ENCODE measurements around the gene NADK2. TPM values are rescaled to one million over a fixed set of nuclear protein-coding genes. Genes with fewer than 3 reads are reported as not detected.

Gene NADK2
- total and polyA plus RNA-seq, 9 of the 15 experiments (the other 6 are each of a cell fraction or from before 2014, with no cell fraction given): 10.6 to 41.0 (median 24.0) TPM

- Histone ChIP-seq H3K4me1 (replicated peaks in 1 of 2; ENCODE audit: control insufficient read depth in 2 of 2, insufficient read depth in 2 of 2, low read length in 2 of 2) (peaks cover 6 to 16% of the 10 kb centered on the region in 2 experiments), H3K27me3 (ENCODE audit: control insufficient read depth in 2 of 2, insufficient read depth in 2 of 2, low read length in 2 of 2) (no peaks in the 10 kb centered on the region), H3K9ac (ENCODE audit: insufficient read depth in 1 of 2, low read depth in 2 of 2, low read length in 2 of 2) (peak overlapping the region; percentile 88 to 96), H2AFZ (ENCODE audit: low read depth, low read length) (peak overlapping the region; percentile 93), H3K36me3 (ENCODE audit: control insufficient read depth, insufficient read depth, low read length) (peaks cover 50% of the 10 kb centered on the region), H3K4me3 (peak overlapping the region; percentile 66), H3K27ac (ENCODE audit: extremely low read depth, low read depth, low read length) (peak overlapping the region; percentile 61), H3K9me1 (ENCODE audit: control insufficient read depth, insufficient read depth, low read length) (no peaks in the 10 kb centered on the region), H3K9me3 (replicated peaks; ENCODE audit: control insufficient read depth, insufficient read depth, low read depth, low read length) (no peaks in the 10 kb centered on the region), H4K20me1 (replicated peaks; ENCODE audit: control insufficient read depth, insufficient read depth, low read length) (no peaks in the 10 kb centered on the region), H3K4me2 (ENCODE audit: insufficient read depth, low read length) (peak overlapping the region; percentile 98), H3K79me2 (ENCODE audit: control insufficient read depth, insufficient read depth, low read length) (peaks cover 95% of the 10 kb centered on the region)
- under 1% methylated on average over 24 of the region's 24 CpGs for WGBS (ENCODE audit: insufficient coverage, low coverage, missing lambda C conversion rate)
- DNase-seq (ENCODE audit: extremely low read depth in 1 of 4, low spot score in 3 of 4) (peak in 3 of 4 experiments; percentile 27 to 33 (median 30)), ATAC-seq (peak; percentile 10), FAIRE-seq (no peak)
- POLR2A ChIA-PET: interaction anchor here (0.6 to 2.0 kb wide), 11 partner anchors 11 to 264 kb away, joined by 3 to 9 read pairs (median 3); partner anchors contain the start of gene NADK2
- CTCF ChIA-PET (ENCODE audit: low intra/inter-chr PET ratio): interaction anchor here (0.7 kb wide), 1 partner anchor 65 kb away, joined by 3 read pairs; no protein-coding TSS in a partner anchor
- intact Hi-C loops (cut with micrococcal nuclease) (loop anchor here (1.0 kb wide), 1 partner anchor 73 kb away; no protein-coding TSS in a partner anchor), in situ Hi-C loops (cut with MboI) (no loop called here)
- BruUV-seq (replicated peaks): TSS peak; percentile 67
- TF ChIP-seq CEBPB (tag; IDR thresholded peaks at IDR 0.05) (no peak), BRD9 (IDR thresholded peaks at IDR 0.05; ENCODE audit: low read depth, partially characterized antibody) (no peak), DLX4 (CRISPR knock-in tag; IDR thresholded peaks at IDR 0.05) (no peak), SIRT6 (IDR thresholded peaks at IDR 0.05; ENCODE audit: low read depth, low read length) (no peak), ZKSCAN1 (IDR thresholded peaks at IDR 0.05; ENCODE audit: low read depth, low read length) (no peak), PBX2 (CRISPR knock-in tag; IDR thresholded peaks at IDR 0.05; ENCODE audit: low read depth) (no peak), PBX2 (tag; conservative IDR thresholded peaks at IDR 0.05; ENCODE audit: low read depth) (no peak), ASH1L (IDR thresholded peaks at IDR 0.05; ENCODE audit: borderline replicate concordance, low read depth, partially characterized antibody) (no peak), THRA (IDR thresholded peaks at IDR 0.05) (no peak), ZNF77 (CRISPR knock-in tag; IDR thresholded peaks at IDR 0.05) (no peak), MXI1 (IDR thresholded peaks at IDR 0.05; ENCODE audit: low read depth, low read length) (0 out of 2 replicates have a peak, but pooled peaks have one; percentile 17), ZNF766 (CRISPR knock-in tag; conservative IDR thresholded peaks at IDR 0.05) (peak; percentile 5; the same call in 1 of the 2 replicates), POLR2B (IDR thresholded peaks at IDR 0.05; ENCODE audit: low read depth, partially characterized antibody) (no peak)
Measured at GRCh38 chr5:36152324-36153297, 89.1 kb downstream of the NADK2 start.

Data from K562 (cell line).